ENCODE data around the gene MTOR.

The MTOR gene

DNA sequence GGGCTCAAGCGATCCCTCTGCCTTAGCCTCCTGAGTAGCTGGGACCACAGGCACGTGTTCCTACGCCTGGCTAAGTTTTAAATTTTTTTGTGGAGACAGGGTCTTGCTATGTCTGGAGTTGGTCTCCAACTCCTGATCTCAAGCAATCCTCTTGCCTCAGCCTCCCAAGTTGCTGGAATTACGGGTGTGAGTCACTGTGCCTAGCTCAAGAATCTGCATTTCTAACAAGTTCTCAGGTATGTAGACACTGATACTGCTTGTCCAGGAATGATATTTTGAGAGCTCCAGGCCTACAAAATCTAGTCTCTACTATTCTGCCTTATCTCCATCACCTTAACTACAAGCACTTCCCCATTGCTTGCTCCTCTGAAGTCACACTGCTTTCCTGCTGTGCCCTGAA is 50.9 kb downstream of the MTOR start:
- no peak overlapping the region for H3K4me3 ChIP-seq (ENCODE audit: low read depth, low read length)
- no peak for DNase-seq
- H3K27ac ChIP-seq = no peak overlapping the region
- H3K36me3 ChIP-seq = peaks cover 81% of the 10 kb centered on the region
- no peaks in the 10 kb centered on the region for H3K9me3 ChIP-seq (ENCODE audit: severe bottlenecking)
- TF ChIP-seq CTCF (IDR thresholded peaks at IDR 0.05; ENCODE audit: low read depth, low read length) = no peak
- no peaks in the 10 kb centered on the region for H3K27me3 ChIP-seq (ENCODE audit: insufficient read depth, low read depth, severe bottlenecking)

DNA sequence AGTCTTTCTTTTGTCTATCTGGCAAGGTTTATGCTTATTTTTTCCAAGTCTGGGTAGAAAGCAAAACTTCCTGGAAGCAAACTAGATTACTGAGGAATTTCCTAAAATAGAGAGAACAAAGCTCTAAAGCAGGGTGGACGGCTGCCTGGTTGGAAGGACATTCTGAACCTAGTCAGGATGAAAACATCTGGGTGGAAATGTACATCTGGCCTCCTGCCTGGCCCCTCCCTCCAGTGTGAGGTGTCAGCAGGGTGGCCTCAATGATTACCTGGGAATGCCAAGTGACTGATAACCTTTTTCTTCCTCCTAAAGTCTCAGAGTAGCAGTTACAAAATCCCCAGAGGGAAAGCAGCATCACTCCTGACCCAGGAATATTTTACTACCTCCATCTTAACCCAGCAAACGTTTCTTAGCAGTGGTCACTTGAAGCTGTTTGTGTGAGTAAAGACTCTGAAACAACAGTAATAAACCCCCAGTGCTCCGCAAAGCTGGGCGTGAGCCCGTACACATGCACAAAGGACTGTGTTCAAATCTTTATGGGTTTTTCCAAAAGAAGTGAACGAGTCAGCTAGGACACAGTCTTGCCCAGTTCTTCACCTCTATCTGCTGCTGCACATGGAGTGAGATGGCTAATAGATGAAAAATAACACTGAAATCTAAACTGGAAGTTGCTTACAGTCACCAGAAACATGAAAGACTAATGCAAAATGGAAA is 54.3 kb downstream of the MTOR start:
- DNase-seq = no peak
- Histone ChIP-seq H3K27ac (no peak overlapping the region), H3K9me3 (ENCODE audit: severe bottlenecking) (no peaks in the 10 kb centered on the region), H3K36me3 (peaks cover 91% of the 10 kb centered on the region), H3K27me3 (ENCODE audit: insufficient read depth, low read depth, severe bottlenecking) (no peaks in the 10 kb centered on the region), H3K4me3 (ENCODE audit: low read depth, low read length) (no peak overlapping the region)
- TF ChIP-seq CTCF (IDR thresholded peaks at IDR 0.05; ENCODE audit: low read depth, low read length) = no peak

- H3K27me3 ChIP-seq (ENCODE audit: insufficient read depth, low read depth, severe bottlenecking) = no peaks in the 10 kb centered on the region
- no peak for DNase-seq
- no peak overlapping the region for H3K27ac ChIP-seq
- H3K36me3 ChIP-seq = peaks cover 80% of the 10 kb centered on the region
- TF ChIP-seq CTCF (IDR thresholded peaks at IDR 0.05; ENCODE audit: low read depth, low read length) = no peak
- H3K9me3 ChIP-seq (ENCODE audit: severe bottlenecking) = no peaks in the 10 kb centered on the region
- no peak overlapping the region for H3K4me3 ChIP-seq (ENCODE audit: low read depth, low read length)
Measured at GRCh38 chr1:11204396-11205190, 57.8 kb downstream of the MTOR start.

DNA sequence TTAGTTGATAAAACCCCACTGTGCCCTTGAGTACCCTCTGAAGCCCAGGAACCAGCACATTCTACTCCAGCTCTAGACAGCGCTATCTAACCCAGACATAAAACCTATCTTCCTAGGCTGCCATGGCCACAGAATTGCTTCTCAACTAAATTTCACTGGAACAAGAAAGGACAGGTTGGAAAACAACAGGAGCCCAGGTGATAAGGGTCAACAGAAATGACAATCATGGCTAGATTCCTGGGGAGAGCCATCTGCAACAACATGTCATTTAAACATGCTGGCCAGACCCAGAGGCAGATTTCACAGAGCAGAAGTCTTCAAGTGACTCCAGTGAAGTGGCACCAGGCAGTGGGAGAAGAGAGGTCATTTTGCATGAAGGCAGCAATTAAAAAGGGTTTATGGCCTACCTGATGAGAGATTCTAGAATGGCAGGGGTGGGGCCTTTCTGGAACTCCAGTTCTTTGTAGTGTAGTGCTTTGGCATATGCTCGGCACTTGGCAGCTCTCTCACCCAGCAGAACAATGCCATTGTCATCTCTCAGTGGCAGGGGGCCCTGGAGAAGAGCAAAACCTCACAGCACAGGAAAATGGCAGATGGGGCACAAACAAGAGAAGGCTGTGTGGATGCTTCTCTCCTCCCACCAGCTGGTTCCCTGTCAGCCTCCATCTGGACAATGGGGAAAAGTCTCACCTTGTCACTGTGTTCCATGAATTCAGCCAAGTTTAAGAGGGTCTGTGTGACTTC is 63.3 kb downstream of the MTOR start:
- no peak for DNase-seq
- no peak overlapping the region for H3K27ac ChIP-seq
- no peaks in the 10 kb centered on the region for H3K9me3 ChIP-seq (ENCODE audit: severe bottlenecking)
- TF ChIP-seq CTCF (IDR thresholded peaks at IDR 0.05; ENCODE audit: low read depth, low read length) = no peak
- peaks cover 75% of the 10 kb centered on the region for H3K36me3 ChIP-seq
- no peaks in the 10 kb centered on the region for H3K27me3 ChIP-seq (ENCODE audit: insufficient read depth, low read depth, severe bottlenecking)
- no peak overlapping the region for H3K4me3 ChIP-seq (ENCODE audit: low read depth, low read length)

- Histone ChIP-seq H3K9me3 (ENCODE audit: severe bottlenecking) (no peaks in the 10 kb centered on the region), H3K36me3 (peaks cover 75% of the 10 kb centered on the region), H3K27ac (no peak overlapping the region), H3K27me3 (ENCODE audit: insufficient read depth, low read depth, severe bottlenecking) (no peaks in the 10 kb centered on the region), H3K4me3 (ENCODE audit: low read depth, low read length) (no peak overlapping the region)
- no peak for TF ChIP-seq CTCF (IDR thresholded peaks at IDR 0.05; ENCODE audit: low read depth, low read length)
- DNase-seq = no peak
Measured at GRCh38 chr1:11198257-11198656, 64.1 kb downstream of the MTOR start.
